ENCODE measurements around the gene PYGM. TPM values are rescaled to one million over a fixed set of nuclear protein-coding genes. Genes with fewer than 3 reads are reported as not detected.

PYGM gene
- total RNA-seq, 1 experiment from 2014 or later, result 11.6 TPM

- no peak for DNase-seq (ENCODE audit: low spot score)
- in situ Hi-C loops (cut with HindIII; ENCODE audit: low sequenced_read_pairs), result no loop called here
Observed at GRCh38 chr11:64723907-64724862, 35.6 kb downstream of the PYGM start.

- peak; percentile 97 for DNase-seq (ENCODE audit: low spot score)
- in situ Hi-C loops (cut with HindIII; ENCODE audit: low sequenced_read_pairs), result no loop called here
Observed at GRCh38 chr11:64723117-64723906, 36.5 kb downstream of the PYGM start, which contains the start of gene NRXN2. Gene NRXN2 (minus strand): TSS chr11:64723197. CDS start chr11:64713699, 9,498 bp downstream.

GRCh38 chr11:64722141-64723065 is 37.4 kb downstream of the PYGM start:
- DNase-seq (ENCODE audit: low spot score), result no peak
- in situ Hi-C loops (cut with HindIII; ENCODE audit: low sequenced_read_pairs), result no loop called here

- in situ Hi-C loops (cut with HindIII; ENCODE audit: low sequenced_read_pairs), result no loop called here
- no peak for DNase-seq (ENCODE audit: low spot score)
Observed at GRCh38 chr11:64721359-64721699, 38.4 kb downstream of the PYGM start.

GRCh38 chr11:64720640-64721358 is 39.0 kb downstream of the PYGM start:
- no peak for DNase-seq (ENCODE audit: low spot score)
- in situ Hi-C loops (cut with HindIII; ENCODE audit: low sequenced_read_pairs), result no loop called here

GRCh38 chr11:64720167-64720566 is 39.6 kb downstream of the PYGM start:
- no peak for DNase-seq (ENCODE audit: low spot score)
- in situ Hi-C loops (cut with HindIII; ENCODE audit: low sequenced_read_pairs), result no loop called here

GRCh38 chr11:64719406-64719805 is 40.4 kb downstream of the PYGM start:
- in situ Hi-C loops (cut with HindIII; ENCODE audit: low sequenced_read_pairs), result no loop called here
- DNase-seq (ENCODE audit: low spot score), result no peak

GRCh38 chr11:64718780-64719124 is 41.0 kb downstream of the PYGM start:
- no peak for DNase-seq (ENCODE audit: low spot score)
- in situ Hi-C loops (cut with HindIII; ENCODE audit: low sequenced_read_pairs), result no loop called here

GRCh38 chr11:64718084-64718779 is 41.5 kb downstream of the PYGM start:
- peak; percentile 75 for DNase-seq (ENCODE audit: low spot score)
- in situ Hi-C loops (cut with HindIII; ENCODE audit: low sequenced_read_pairs), result no loop called here

- DNase-seq (ENCODE audit: low spot score), result no peak
- in situ Hi-C loops (cut with HindIII; ENCODE audit: low sequenced_read_pairs), result no loop called here
Observed at GRCh38 chr11:64717268-64717578, 42.6 kb downstream of the PYGM start.

GRCh38 chr11:64716473-64717267 is 43.1 kb downstream of the PYGM start:
- DNase-seq (ENCODE audit: low spot score), result no peak
- in situ Hi-C loops (cut with HindIII; ENCODE audit: low sequenced_read_pairs), result no loop called here

- DNase-seq (ENCODE audit: low spot score), result no peak
- in situ Hi-C loops (cut with HindIII; ENCODE audit: low sequenced_read_pairs), result no loop called here
Observed at GRCh38 chr11:64715756-64716472, 43.9 kb downstream of the PYGM start.

- no peak for DNase-seq (ENCODE audit: low spot score)
- in situ Hi-C loops (cut with HindIII; ENCODE audit: low sequenced_read_pairs), result no loop called here
Observed at GRCh38 chr11:64715110-64715509, 44.7 kb downstream of the PYGM start.

GRCh38 chr11:64714666-64715065 is 45.1 kb downstream of the PYGM start:
- DNase-seq (ENCODE audit: low spot score), result no peak
- in situ Hi-C loops (cut with HindIII; ENCODE audit: low sequenced_read_pairs), result no loop called here

GRCh38 chr11:64713781-64714363 is 45.9 kb downstream of the PYGM start:
- DNase-seq (ENCODE audit: low spot score), result no peak
- in situ Hi-C loops (cut with HindIII; ENCODE audit: low sequenced_read_pairs), result no loop called here

GRCh38 chr11:64713016-64713707 is 46.6 kb downstream of the PYGM start:
- in situ Hi-C loops (cut with HindIII; ENCODE audit: low sequenced_read_pairs), result no loop called here
- no peak for DNase-seq (ENCODE audit: low spot score)

Measured in G401 (cell line).